CD4-positive, alpha-beta T cell (primary cell): ENCODE measurements around the gene CCDC154. TPM values are rescaled to one million over a fixed set of nuclear protein-coding genes. Genes with fewer than 3 reads are reported as not detected.

Experiments
- ATAC-seq: fragments of 200-7000 bp; cut with Tn5 transposase; one replicate; pipeline ENCODE4 v1.10.0; 2022; ENCODE audit warnings: mild to moderate bottlenecking; ENCODE audit not compliant: poor library complexity
- CTCF ChIA-PET: fragments of 350-600 bp; sonication (Branson Sonifier 250); formaldehyde crosslinking; loops from one replicate; lab custom pipeline; 2021; ENCODE audit warnings: antibody characterized with exemption, inconsistent platforms; lab: Charles Lee
- POLR2A ChIA-PET: fragments of 350-600 bp; sonication (Branson Sonifier 250); formaldehyde crosslinking; loops from one replicate; lab custom pipeline; 2021; ENCODE audit warnings: antibody characterized with exemption, inconsistent platforms; lab: Charles Lee
- DNase-seq, 14 experiments: peaks; one replicate each; pipeline ENCODE4 v3.0.0-alpha.2; 2013 to 2020; ENCODE audit warnings: mixed read lengths in 2 of 14
- H3K27ac ChIP-seq, 2 donors: one replicate each; pipeline versions ENCODE4 v1.5.1 to v1.7.0; 2013; ENCODE audit warnings: low read length in 2 of 2, low read depth in 1 of 2, mild to moderate bottlenecking in 1 of 2
- H3K27me3 ChIP-seq, 2 experiments: 1 replicate in 1 of 2; 2 replicates in 1 of 2; pipeline versions ENCODE4 v1.6.1 to v1.7.0; 2013; ENCODE audit warnings: low read length in 2 of 2, control low read depth in 1 of 2, mild to moderate bottlenecking in 1 of 2, moderate library complexity in 1 of 2; ENCODE audit not compliant: insufficient read depth in 2 of 2, control insufficient read depth in 1 of 2
- H3K36me3 ChIP-seq: one replicate; pipeline ENCODE4 v1.6.1; 2013; ENCODE audit warnings: low read length, control low read depth; ENCODE audit not compliant: insufficient read depth
- H3K4me1 ChIP-seq: one replicate; pipeline ENCODE4 v1.6.1; 2013; ENCODE audit warnings: low read length, control low read depth; ENCODE audit not compliant: insufficient read depth
- H3K4me3 ChIP-seq: one replicate; pipeline ENCODE4 v1.5.1; 2013; ENCODE audit warnings: mild to moderate bottlenecking, low read length, moderate library complexity
- H3K9me3 ChIP-seq, 2 experiments: 1 replicate in 1 of 2; 2 replicates in 1 of 2; pipeline versions ENCODE4 v1.6.1 to v1.7.0; 2013; ENCODE audit warnings: low read length in 2 of 2, mild to moderate bottlenecking in 2 of 2, control low read depth in 1 of 2, moderate library complexity in 1 of 2; ENCODE audit not compliant: control insufficient read depth in 1 of 2, insufficient read depth in 1 of 2
- H3K27ac Mint-ChIP-seq: one replicate; pipeline ENCODE4 v1.8.0; 2020; ENCODE audit warnings: mixed read lengths
- H3K27me3 Mint-ChIP-seq: one replicate; pipeline ENCODE4 v1.8.0; 2021; ENCODE audit warnings: mixed read lengths
- H3K36me3 Mint-ChIP-seq: one replicate; pipeline ENCODE4 v1.8.0; 2021; ENCODE audit warnings: low read depth, mixed read lengths
- H3K4me1 Mint-ChIP-seq: one replicate; pipeline ENCODE4 v1.8.0; 2021; ENCODE audit warnings: low read depth, mixed read lengths
- H3K4me3 Mint-ChIP-seq: one replicate; pipeline ENCODE4 v1.8.0; 2020; ENCODE audit warnings: mild to moderate bottlenecking, mixed read lengths
- H3K9me3 Mint-ChIP-seq: one replicate; pipeline ENCODE4 v1.8.0; 2020; ENCODE audit warnings: mixed read lengths
- intact Hi-C, 2 experiments: fragments of 100-400 bp; cut with DNase I in 1 of 2; cut with micrococcal nuclease in 1 of 2; formaldehyde crosslinking; loops; one replicate each; pipeline versions ENCODE4 v1.15.1 to v1.9.0; 2023 to 2025; cut with DNase I, micrococcal nuclease
- total RNA-seq, 174 experiments: library from RNA in 2 of 174; stranded (reverse) in 2 of 174; gene quantifications; one replicate each; pipeline ENCODE4 v1.2.3 and lab custom pipeline; 2021 to 2026
- TF ChIP-seq, protein P1 (sequence below): fragments of 200-600 bp; IDR thresholded peaks from one replicate; pipeline ENCODE4 v1.8.0; 2022; ENCODE audit warnings: antibody characterized with exemption, mild to moderate bottlenecking

Gene CCDC154
- total RNA-seq, 2 experiments from 2014 or later: 2.9 to 3.0 TPM

DNA sequence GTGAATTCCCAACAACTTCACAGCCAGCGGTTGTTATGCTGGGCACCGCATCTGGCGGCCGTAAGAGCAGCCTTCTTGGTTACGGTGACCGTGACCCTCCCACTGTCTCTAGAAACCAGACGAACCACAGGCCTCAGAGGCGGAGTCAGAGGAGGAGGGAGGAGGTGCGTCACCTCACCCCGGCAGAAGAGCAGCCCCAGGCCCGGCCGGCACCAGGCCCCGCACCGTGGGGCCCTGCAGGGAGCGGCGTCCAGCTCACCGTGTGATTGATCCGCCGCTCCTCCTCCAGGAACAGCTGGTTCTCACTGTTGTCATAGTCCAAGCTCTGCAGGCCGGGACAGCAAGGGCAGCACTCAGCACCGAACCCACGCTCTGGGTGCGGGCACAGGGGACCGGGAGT, 16.8 kb upstream of the CCDC154 start:
- H3K36me3 ChIP-seq: peaks cover 46% of the 10 kb centered on the region
- no peaks in the 10 kb centered on the region for H3K4me1 ChIP-seq
- intact Hi-C loops: no loop called here
- DNase-seq (no peak), ATAC-seq (no peak)
- no peaks in the 10 kb centered on the region for H3K27me3 ChIP-seq
- H3K27ac ChIP-seq: no peak overlapping the region
- Mint-ChIP-seq H3K4me1 (no peaks in the 10 kb centered on the region), H3K27ac (no peak overlapping the region), H3K36me3 (peaks cover 28% of the 10 kb centered on the region), H3K4me3 (no peak overlapping the region), H3K9me3 (no peaks in the 10 kb centered on the region), H3K27me3 (no peaks in the 10 kb centered on the region)
- POLR2A ChIA-PET: no interaction called here
- H3K9me3 ChIP-seq: no peaks in the 10 kb centered on the region
- TF ChIP-seq, protein P1, sequence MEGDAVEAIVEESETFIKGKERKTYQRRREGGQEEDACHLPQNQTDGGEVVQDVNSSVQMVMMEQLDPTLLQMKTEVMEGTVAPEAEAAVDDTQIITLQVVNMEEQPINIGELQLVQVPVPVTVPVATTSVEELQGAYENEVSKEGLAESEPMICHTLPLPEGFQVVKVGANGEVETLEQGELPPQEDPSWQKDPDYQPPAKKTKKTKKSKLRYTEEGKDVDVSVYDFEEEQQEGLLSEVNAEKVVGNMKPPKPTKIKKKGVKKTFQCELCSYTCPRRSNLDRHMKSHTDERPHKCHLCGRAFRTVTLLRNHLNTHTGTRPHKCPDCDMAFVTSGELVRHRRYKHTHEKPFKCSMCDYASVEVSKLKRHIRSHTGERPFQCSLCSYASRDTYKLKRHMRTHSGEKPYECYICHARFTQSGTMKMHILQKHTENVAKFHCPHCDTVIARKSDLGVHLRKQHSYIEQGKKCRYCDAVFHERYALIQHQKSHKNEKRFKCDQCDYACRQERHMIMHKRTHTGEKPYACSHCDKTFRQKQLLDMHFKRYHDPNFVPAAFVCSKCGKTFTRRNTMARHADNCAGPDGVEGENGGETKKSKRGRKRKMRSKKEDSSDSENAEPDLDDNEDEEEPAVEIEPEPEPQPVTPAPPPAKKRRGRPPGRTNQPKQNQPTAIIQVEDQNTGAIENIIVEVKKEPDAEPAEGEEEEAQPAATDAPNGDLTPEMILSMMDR: no peak
- no peak overlapping the region for H3K4me3 ChIP-seq
- CTCF ChIA-PET: no interaction called here

DNA sequence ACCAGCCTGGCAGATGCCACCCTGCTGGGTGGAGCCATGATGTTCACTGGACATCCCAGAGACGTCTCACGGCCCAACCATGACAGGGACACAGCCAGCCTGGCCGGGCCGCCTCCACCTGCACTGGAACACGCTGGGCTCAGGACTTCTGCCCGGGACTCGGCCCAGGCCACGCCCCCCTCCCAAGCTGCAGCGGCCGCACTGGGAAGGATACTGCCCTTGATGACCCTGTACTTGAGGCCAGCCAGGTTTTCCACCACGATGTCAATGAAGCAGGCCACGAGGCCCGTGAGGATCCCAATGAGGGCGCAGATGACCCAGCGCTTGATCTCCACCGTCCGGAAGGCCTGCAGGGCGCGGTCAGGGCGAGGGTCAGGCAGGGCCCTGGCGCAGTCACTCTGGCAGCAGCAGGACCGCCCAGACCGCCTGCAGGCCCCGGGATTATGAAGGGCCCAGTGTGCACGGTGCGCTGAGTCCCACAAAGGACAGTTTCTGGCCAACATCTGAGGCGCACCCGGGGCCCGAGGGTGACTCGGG, 16.3 kb upstream of the CCDC154 start:
- DNase-seq: no peak
- Mint-ChIP-seq H3K4me1 (no peaks in the 10 kb centered on the region), H3K9me3 (no peaks in the 10 kb centered on the region), H3K27me3 (no peaks in the 10 kb centered on the region), H3K27ac (no peak overlapping the region), H3K36me3 (peaks cover 28% of the 10 kb centered on the region), H3K4me3 (no peak overlapping the region)
- no peaks in the 10 kb centered on the region for H3K27me3 ChIP-seq
- H3K36me3 ChIP-seq: peaks cover 50% of the 10 kb centered on the region
- no peak for ATAC-seq
- ChIA-PET CTCF (no interaction called here), POLR2A (no interaction called here)
- intact Hi-C loops: no loop called here
- H3K9me3 ChIP-seq: no peaks in the 10 kb centered on the region
- no peak overlapping the region for H3K4me3 ChIP-seq
- no peak overlapping the region for H3K27ac ChIP-seq
- TF ChIP-seq, protein P1: no peak
- no peaks in the 10 kb centered on the region for H3K4me1 ChIP-seq

DNA sequence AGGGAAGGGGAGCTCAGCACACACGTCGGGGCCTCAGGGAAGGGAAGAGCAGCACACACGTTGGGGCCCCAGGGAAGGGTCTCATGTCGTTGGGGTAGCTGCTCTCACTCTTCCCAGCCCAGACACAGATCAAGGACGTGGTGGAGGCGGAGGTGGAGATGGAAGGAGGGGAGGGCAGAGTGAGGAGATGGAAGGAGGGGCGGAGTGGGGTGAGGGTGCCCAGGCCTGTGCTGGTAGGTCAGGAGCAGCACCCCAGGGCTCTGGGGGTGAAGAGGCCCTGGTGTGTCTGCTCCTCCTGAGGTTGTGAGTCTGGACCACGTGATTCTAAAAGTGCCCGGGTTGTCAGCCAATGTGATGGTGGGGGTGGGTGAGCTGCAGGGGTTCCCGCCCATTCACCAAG, 15.6 kb upstream of the CCDC154 start:
- Mint-ChIP-seq H3K9me3 (no peaks in the 10 kb centered on the region), H3K27me3 (no peaks in the 10 kb centered on the region), H3K36me3 (peaks cover 28% of the 10 kb centered on the region), H3K4me1 (no peaks in the 10 kb centered on the region), H3K27ac (no peak overlapping the region), H3K4me3 (no peak overlapping the region)
- DNase-seq (no peak), ATAC-seq (no peak)
- Histone ChIP-seq H3K4me1 (no peaks in the 10 kb centered on the region), H3K27me3 (no peaks in the 10 kb centered on the region), H3K27ac (no peak overlapping the region), H3K4me3 (no peak overlapping the region), H3K36me3 (peaks cover 57% of the 10 kb centered on the region), H3K9me3 (no peaks in the 10 kb centered on the region)
- CTCF ChIA-PET: no interaction called here
- TF ChIP-seq, protein P1: no peak
- POLR2A ChIA-PET: no interaction called here
- intact Hi-C loops: no loop called here
